GM18511 (cell line): Measurements from ENCODE around the gene RBM46.
A peak's percentile ranks its signal among the peaks of the same experiment; 100 is the strongest.

Source experiments
- ATAC-seq: cut with Tn5 transposase; IDR thresholded peaks from one replicate; pipeline ENCODE4 v1.9.1; 2021; ENCODE audit warnings: mild to moderate bottlenecking, moderate library complexity; ENCODE audit not compliant: unreplicated experiment

Gene RBM46, protein sequence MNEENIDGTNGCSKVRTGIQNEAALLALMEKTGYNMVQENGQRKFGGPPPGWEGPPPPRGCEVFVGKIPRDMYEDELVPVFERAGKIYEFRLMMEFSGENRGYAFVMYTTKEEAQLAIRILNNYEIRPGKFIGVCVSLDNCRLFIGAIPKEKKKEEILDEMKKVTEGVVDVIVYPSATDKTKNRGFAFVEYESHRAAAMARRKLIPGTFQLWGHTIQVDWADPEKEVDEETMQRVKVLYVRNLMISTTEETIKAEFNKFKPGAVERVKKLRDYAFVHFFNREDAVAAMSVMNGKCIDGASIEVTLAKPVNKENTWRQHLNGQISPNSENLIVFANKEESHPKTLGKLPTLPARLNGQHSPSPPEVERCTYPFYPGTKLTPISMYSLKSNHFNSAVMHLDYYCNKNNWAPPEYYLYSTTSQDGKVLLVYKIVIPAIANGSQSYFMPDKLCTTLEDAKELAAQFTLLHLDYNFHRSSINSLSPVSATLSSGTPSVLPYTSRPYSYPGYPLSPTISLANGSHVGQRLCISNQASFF

DNA sequence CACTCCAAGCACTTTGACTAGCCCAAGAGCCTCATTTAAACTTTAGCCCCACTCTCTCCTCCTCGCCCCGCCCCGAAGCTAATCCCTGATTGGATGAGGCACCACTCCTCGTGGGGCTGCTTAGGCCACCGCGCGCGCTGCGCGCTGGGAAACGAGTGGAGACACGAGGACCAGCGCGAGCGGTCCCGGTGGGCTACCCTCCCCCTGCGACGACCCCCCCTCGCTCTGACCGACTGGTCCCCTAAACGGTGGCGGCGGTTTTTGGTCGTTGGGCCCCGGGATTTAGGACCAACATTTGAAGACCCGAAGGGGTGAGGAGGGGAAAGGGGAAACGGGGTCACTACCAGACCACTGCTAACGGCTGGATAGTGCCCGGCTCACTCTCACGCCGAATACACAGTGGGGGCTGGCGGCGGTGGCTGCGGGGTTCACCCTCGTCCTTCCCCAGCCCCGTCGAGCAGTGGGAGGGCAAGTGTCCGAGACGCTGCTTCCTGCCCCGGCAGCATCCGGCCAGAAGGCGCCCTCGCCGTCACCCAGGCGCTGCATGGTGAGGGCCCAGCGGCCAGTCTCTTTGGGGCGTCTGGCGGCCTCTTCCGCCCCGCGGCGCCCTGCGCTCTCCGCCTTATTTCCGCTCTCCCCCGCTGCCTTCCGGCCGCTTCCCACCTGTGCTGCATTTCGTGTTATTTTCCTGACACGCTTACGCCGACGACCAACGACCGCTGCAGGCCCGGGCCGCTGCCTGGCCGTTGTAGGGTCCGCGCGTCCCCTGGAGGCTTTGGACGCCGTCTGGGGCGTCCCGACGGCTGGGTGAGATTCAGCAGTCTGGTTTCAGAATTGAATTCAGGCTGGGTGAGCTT is at the start of gene RBM46:
Gene RBM46, plus strand, starts transcription at position 147 of the 857 bp plus-strand sequence. CDS start 15,481 bp downstream, outside the sequence.
- no peak for ATAC-seq

DNA sequence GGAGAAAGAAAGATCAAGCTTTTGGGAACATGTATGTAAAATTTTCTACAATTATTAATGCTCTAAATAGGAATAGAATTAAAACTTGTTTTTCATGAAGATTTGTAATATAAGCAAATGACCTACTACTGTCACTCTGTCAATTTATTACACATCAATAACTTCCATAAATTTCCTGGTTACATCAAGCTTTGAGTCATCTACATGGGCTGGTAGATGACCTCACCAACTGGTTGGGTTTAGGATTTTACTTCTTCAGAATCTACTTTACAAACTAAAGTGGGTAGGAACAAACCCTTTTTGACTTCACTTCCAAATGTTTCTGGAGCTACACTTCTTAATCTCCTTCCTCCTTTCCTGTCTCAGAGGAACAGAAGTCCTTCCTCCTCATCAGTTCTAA is 49.3 kb upstream of the RBM46 start:
- no peak for ATAC-seq

DNA sequence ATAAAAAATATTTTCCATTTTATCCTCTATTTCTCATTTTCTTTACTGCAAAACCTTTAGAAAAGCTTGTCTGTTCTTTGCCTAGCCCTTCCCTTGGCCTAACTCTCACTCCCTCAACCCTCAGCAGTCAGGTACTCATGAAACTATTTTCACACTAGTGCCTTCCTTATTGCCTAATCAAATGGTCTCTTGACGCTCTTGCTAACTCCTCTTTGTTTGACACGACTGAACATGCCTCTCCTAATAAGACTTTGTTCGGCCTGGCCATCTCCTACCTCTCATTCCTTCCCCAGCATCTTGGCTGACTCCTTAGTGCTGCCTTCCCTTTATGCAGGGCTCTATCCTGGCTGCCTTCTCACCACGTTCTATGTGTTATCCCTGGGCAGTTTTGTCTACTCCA is 48.4 kb upstream of the RBM46 start:
- no peak for ATAC-seq

DNA sequence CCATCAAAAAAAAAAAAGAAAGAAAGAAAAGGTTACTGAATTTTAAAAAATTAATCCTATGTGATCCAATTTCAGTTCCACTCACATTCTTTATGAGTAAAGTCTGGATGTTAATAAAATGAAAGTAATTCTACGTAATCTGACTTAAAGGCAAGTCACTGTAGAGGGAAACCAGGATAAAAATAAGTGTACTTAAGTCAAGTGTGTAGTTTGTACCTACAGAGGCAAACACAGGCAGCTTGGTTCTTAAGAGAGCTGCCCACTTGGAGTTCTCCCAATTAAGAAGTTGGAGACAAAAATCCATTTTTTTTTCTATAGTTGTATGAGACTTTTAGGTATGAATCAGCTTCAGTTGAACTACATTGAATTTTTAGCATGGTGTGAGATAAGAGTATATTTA is 44.3 kb upstream of the RBM46 start:
- ATAC-seq, result no peak

DNA sequence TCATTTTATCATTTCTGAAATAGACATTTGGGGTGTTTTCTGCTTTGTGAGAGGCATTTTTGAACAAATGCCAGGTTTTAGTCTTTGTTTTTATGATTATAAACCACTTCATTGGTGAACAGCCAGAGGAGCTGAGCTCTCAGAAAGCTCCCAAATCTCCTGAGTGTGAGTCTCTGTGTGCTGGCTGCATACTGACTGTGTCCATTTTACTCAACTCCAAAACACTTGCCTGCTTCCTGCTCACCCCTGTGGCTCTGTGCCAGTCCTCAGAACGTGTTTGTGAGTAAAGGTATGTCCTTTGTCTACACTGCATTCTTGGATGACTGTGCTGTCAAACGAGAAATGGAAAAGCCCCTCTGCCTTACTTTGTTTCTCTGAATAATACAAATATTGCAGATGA is 42.6 kb upstream of the RBM46 start:
- ATAC-seq, result no peak

DNA sequence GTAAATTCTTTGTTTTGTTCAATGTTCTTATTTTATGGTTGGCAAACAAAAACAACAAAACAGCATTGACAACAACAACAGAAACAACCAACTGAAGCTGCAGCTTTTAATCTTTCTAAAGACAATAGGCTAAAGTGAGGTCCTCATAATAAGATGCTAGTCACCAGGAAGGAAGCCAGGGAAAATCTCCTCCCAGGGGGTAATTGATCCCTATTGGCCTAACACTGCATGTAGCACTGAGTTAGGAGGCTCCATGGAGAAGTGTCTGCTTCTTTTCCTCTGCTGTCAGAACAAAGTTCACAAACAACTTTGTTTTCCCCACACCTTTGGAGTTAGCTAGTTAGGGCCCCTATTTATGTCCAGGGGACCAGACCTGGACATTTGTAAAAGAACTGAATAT is 42.0 kb upstream of the RBM46 start:
- no peak for ATAC-seq

DNA sequence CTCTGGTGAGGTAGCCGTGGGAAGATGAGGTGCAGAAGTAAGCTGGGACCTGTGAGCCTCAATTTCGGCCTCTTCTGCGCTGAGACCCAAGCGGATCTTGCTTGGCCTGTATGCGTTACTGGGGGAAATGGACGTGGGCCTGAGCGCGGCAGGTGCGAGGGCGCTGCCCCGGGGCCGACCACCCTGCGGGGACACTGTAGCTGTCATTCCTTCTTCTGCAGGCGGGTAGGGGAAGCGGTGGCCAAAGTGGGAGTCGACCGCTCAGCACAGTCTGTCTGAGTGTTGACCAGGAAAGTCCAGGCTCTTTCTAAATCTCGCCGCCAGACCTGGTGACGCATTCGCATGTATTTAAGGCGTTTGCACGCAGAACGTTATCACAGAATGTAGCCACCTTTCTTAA is 40.6 kb upstream of the RBM46 start:
- ATAC-seq, result no peak

DNA sequence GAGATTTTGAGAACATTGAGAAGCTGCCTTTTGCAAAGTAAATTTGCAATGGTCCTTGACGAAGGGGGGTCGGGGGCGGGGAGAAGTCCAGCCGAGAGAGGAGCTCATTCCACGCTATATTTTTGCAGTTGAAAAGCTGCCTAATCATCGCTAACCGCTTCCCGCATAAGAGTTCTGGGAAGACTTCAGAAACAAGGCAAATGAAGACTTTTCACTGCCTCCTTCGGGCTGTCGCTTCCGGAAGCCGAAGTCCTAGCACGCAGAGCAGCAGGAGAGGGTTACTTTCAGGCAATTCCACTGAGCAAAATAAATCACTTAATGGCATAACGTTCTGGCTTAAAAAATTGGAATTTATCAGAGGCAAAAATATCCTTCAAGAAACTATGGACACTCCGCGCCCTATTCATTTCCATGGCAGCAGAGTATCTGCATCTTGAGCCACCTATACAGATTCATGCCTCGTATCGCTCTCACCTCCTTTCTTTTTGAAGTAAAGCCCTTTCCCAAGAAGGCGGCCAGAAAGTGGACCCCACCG is 39.9 kb upstream of the RBM46 start:
- ATAC-seq, result no peak

DNA sequence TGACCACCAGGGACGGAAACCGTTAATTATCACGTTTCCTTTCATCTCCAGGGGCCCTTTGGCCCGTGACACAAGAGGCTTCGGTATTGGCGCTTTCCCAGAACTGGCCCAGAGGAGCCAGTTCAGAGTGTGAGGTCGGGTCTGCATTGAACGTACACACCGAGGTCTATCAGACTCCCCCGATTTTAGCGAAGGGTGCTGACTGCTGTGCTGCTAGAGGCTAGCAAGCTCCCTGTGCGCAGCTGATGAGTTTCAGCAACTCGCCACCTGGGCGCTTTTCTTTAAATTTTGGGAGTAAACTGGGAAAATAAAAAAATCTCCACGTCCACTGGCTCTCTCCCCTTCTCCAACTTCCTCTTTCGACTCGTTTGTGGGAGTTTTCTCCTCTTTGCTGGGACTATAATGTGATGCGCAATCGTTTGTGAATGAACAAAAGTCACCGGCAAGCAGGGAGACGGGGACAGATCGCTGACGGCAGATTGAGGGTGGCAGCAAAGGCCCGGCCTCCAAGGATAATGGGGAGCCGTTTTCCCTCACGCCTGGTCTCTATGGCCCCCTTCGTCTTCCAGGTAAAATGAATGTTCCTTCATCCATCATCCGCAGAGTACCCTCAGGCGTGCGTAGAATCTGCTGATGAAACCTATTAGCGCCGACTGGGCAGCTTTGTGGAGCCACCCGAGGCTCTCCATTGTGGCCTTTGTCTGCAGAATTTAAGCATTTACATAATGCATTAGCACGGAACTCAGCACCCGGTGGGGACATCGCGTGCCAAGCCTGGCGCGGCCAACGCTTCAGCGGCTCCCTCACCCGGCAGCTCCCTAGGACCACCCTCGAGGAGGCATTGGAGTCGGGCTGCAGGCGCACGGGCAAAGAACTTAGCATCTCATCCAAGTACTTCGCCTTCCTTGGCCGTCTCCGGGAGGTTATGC is 38.9 kb upstream of the RBM46 start:
- ATAC-seq, result no peak

DNA sequence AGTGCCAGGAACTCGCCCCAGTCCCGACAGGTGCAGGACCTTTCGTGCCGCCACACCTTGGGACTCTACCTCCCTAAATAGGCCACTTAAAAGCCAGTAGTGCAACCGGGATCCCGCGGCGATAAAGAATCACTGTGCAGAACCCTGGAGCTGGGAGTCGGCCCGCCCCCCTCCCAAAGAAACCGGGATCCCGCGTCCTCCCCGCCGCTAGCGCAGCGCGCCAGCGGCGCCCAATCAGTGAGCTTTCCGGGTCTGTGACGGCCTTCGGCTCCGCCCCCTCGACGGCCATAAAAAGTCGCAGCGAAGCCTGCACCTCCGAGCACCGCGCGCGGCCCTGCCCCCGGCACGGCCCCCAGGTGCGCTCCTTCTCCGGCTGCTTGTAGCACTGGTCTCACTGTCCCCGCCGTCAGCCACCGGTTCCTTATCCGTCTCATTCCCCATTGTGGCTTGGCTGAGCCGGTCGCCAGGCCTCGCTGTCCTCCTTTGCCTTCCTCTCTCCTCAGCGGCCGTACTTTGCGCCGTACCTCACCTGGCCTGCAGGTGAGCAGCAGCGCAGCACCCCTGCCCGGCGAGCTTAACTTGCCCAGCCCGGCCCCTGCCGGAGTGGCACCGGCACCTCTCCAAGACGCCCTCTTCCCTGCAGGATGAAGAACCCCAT is 37.3 kb upstream of the RBM46 start, which contains the start of gene LRAT:
Gene LRAT, plus strand, starts transcription at position 318 of the 658 bp plus-strand sequence. Its CDS starts 327 bp downstream, at position 645.
- peak; percentile 64 for ATAC-seq

DNA sequence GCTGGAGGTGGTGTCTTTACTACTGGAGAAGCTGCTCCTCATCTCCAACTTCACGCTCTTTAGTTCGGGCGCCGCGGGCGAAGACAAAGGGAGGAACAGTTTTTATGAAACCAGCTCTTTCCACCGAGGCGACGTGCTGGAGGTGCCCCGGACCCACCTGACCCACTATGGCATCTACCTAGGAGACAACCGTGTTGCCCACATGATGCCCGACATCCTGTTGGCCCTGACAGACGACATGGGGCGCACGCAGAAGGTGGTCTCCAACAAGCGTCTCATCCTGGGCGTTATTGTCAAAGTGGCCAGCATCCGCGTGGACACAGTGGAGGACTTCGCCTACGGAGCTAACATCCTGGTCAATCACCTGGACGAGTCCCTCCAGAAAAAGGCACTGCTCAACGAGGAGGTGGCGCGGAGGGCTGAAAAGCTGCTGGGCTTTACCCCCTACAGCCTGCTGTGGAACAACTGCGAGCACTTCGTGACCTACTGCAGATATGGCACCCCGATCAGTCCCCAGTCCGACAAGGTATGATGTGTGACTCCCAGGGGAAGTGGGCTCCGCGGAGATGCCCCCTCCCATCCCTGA is 36.6 kb upstream of the RBM46 start:
- no peak for ATAC-seq

DNA sequence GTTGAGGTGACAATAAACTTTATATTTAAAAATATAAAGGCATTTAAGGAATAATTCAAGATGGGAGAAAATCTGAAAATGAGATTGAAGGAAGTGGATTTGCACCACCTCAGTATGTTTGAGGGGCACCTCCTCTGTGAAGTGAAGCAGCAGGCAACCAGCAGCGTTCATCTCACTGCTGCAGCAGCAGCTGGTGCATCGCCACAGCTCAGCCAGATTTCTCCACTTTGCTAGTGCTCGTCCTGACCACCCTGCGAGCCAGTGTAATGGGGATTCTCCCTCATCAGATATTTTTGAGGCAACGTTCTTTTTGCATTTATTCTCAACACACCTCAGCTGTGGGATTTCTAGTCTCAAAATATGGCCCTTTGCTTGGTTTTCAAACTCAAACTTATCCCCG is 23.4 kb upstream of the RBM46 start:
- ATAC-seq, result no peak

DNA sequence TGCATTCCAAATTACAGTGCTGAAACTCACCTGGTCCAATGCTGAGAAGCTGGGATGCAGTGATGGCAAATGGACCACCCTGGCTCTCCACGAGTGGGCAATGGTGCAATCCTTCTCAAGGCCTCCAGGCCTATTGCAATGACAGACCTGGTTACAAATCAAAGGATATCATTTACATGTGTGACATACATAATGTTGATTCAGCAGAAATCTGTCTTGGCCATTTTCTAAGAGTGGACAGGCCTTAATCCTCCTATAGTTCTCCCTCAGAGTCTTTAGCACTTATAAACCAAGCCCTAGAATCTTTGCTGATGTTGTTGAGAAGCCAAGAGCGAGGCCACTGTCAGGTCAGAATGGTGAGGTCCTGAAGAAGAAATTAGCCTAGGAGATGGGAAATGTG is 20.2 kb upstream of the RBM46 start:
- no peak for ATAC-seq

DNA sequence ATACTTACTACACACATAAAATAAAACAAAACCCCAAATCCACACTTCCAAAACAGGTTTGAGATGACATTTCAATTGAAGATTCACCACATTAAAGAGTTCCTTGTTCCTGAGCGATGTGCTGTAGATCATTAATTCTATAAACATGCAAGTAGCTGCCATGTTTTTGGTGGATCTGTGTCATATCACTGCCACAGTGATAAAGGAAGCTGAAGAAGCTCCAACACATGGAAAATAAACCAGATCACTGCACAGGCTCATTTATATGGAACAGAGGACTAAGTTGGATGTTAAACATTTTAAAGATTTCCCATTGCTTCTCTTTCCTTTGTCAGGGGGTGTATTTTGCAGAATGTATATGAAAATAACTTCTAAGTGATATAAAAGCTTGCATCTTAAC is 2.8 kb upstream of the RBM46 start:
- no peak for ATAC-seq

DNA sequence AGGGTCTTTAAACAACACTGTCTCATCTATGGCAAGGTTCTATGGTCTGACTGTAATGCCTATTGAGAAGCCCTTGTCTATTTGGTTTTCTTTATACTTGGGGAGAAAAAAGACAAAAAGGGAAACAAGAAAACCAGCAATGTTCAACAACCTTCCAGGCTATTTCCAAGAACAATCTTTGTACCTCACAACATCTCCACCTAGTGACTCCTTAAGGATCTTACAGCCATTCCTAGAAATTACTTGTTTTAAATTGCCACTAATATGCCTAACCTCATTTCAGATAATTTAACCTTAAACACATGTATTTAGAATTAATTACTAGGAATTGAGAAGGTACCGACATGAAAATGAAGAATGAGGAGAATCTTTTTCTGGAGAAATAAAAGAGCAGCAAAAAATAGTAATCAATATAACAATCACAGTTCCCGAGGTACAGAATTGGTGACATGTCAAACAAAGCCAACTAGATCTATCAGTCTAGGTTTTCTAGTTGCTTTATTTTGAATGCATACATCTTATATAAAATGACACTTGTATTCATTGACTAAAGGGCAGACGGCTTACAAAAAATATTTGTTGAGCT is 1.6 kb upstream of the RBM46 start:
- no peak for ATAC-seq

DNA sequence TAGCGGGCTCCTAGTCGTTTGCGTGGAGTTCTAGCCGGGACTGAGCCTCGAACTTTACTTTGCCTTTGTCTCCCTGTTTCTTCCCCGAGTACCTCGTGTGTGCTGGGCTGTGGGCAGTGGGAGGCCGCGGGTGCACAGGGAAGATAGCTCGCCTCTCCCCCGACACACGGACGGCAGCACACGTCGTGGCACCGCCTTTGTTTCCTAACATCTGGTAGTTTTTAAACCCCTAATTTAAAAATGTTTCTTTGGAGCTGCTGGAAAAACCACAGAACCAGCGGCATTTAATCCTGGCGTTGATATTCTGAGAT is 866 bp downstream of the RBM46 start:
- ATAC-seq, result no peak

DNA sequence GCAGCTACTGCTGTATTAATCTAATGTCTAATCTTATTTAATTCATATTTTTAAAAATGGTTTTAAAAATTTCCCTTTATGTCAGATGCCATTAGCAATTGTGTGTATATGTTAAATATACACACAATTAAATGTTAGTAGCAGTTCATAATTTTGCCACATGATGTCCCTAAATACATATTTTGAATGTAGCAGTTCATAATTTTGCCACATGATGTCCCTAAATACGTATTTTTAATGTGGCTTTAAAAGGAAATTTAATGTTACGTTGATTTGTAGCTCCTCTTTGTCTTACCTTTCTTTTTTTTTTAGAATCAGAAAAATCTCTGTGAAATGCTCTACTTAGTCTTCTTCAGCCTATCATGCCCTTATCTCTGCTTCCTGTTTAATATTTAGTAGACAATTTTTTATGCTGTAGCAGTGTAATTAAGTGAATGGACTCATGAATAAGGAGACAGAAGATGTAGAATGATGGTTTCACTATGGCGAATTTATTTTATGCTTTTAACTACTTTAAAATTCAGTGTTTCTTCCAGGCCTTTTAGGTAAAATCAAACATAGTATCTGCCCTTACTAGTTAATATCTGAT is 26.1 kb downstream of the RBM46 start:
- ATAC-seq, result peak; percentile 90

DNA sequence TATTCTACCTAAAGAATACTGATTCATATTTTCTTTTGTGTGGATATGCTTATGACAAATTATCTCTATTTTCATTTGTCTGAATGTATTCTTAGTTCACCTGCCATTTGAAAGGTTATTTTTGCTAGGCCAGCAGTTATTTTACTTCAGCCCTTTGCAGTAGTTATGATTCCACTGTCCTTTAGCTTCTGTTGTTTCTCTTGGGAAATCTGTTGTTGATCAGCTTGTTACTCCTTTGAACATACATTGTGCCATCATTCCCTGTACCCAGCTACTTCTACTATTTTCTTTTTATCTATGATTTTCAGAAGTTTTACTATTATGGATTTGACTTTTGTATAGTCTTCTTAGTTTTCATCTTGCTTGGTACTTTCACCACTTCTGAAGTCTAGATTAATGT is 37.2 kb downstream of the RBM46 start:
- no peak for ATAC-seq

DNA sequence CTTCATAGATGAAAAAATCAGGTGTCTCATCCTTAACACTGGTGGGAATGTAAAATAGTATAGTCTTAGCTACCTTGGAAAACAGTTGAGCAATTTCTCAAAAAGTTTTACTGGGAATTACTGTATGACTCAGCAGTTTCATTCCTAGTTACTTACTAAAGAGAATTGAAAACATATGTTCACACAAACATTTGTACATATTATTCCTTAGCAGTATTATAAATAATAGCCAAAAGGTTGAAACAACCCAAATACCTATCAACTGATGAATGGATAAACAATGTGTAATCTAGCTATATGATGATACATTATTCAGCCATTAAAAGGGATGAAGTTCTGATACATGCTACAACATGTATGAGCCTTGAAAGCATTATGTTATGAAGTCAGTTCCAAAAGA is 41.7 kb downstream of the RBM46 start:
- no peak for ATAC-seq
